Umbilical cord (tissue), 2 donors: ENCODE data around the gene BAIAP2L2. TPM values are rescaled to one million over a fixed set of nuclear protein-coding genes. Genes with fewer than 3 reads are reported as not detected.
"Not testable (repeated sequence)": the region's sequence is repeated elsewhere in the genome, so short reads cannot be mapped to it uniquely, and the experiment has no call there.

Source experiments
- DNase-seq: peaks from one replicate; pipeline ENCODE4 v3.0.0-alpha.2; 2015; ENCODE audit warnings: low spot score
- total RNA-seq: library from RNA; depleted of rRNA; stranded (reverse); fragments of >200 nt; gene quantifications from one replicate; pipeline ENCODE4 v1.2.3, GENCODE V29; 2014; ENCODE audit warnings: low replicate concordance; ENCODE audit not compliant: insufficient read depth

BAIAP2L2 gene
- total RNA-seq, 1 donor from 2014 or later, result not detected

DNA sequence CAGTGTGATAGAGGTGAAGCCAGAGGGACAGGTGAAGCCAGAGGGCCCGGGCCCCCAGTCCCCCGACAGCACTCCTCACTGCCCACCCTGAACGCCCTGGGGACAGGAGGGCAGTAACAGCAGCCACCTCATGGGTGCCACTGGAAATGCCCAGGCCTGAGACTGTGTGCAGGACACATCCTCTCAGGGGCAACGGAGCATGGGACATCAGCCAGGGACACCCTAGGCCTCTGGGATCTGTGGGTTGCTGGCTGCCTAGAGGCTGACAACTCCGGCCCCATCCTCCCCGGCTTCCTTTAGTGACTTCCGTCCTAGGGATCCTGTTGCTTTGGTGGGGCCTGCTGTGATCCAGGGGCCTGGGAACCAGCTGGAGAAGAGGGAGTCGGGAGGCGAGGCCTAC is 17.4 kb upstream of the BAIAP2L2 start:
- no peak for DNase-seq

DNA sequence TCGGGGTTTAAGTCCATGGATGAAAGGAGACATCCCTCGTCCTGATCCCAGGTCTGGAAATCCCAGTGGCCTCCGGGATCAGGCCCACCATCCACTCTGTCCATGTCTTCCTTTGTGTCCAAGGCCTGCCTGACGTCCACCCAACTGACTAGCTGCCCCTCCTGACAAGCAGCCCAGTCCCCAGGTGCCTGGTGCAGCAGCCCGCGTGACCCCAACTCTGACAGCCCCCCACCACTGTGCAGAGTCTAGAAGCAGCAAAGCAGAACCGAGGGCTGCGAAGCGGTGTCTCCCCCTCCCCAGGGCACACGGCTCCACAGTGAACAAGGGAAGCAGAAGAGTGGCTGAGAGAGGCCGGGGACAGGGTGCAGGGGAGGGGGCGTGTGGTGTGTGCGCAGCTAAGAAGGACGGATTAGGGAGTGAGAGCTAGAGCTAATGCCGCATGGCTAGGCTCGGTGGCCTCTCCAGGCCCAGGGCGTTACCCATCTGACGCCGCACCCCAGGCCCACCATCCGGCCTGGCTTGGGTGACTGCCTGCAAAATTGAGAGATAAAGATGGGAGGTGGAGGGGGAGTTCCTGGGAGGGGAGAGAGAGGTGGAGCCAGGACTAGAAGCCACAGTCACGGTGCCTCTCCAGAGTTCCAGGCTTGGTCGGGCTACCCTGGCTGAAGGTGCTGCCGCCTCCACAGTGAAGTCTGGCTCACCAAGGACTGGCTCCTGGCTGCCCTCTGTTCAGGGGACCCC is 16.6 kb upstream of the BAIAP2L2 start:
- DNase-seq, result peak; percentile 52

DNA sequence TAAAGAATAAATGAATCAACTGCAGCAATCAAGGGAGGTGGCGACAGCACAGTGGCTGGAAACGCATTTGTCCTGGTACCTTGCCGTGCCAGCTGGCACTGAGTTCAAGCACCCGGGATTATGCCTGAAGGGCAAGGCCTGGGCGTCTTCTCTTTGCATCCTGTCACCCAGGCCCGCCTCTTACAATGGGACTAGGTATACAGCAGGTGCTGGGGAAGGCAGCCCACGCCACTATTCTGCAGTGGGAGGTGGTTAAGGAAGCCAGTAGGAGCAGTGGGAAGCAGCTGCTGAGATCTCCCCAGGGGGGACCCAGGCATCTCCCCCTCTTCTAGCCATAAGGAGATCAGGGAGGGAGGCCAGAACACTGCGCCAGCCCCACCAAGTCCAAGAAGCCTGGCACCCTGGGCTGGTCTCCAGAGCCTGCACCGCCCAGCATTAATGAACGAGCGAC is 15.3 kb upstream of the BAIAP2L2 start:
- no peak for DNase-seq

DNA sequence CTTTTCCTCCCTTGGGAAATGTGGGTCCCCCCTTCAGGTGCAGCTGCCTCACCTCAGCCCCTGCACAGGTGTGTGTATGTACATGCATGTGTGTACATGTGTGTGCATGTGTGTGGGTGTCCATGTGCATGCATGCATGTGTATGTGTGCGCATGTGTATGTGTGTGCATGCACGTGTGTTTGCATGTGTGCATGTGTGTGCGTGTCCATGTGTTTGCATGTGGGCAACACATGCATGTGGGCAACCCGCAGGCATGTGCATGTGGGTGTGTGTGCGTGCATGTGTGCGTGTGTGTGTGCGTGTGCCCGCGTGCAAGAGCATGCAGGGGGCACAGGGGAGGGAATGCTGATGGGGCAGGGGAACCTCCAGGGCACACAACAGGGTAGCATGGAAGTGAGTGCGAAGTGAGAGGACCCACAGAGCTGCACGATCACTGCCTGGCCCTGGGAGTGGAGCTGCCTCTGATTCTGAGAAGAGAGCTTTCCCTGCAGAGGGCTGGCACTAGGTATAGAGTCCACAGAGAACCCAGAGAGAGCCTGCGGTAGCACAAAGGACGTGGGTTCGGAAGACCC is 14.6 kb upstream of the BAIAP2L2 start:
- no peak for DNase-seq

DNA sequence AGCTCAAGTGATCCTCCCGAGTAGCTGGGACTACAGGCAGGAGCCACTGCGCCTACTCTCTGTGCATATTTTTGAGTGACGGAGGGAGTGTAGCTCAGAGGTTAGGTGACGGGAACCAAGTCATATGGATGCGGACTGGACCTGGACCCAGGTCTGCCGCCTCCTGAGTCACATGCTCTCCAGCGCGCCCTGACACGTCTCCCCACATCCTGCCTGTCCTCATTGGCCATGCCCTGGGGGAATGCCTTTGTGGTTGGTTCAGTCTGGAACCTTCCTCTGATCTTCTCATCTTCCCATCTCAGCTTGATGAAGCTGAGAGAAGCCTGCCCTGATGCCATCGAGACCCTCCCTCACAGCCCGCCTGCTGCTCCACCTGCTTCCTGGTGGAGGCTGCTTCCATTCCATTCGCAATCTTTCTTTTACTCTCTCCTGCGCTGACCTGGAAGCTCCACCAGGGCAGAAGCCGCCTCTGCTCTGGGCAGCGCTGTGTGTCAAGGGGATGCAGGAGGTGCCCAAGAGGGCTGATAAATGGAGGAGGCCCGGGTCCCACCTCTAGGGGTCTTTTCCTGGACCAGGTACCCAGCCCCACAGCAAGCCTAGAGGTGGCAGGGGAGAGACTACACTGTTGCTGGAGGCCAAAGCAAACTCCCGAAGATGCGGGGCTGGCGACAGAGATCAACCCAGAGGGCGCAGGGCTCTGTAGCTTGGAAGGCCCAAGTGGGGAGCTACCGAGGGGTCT is 13.9 kb upstream of the BAIAP2L2 start:
- DNase-seq, result no peak

GRCh38 chr22:38122616-38123015 is 12.1 kb upstream of the BAIAP2L2 start:
- DNase-seq, result no peak

DNA sequence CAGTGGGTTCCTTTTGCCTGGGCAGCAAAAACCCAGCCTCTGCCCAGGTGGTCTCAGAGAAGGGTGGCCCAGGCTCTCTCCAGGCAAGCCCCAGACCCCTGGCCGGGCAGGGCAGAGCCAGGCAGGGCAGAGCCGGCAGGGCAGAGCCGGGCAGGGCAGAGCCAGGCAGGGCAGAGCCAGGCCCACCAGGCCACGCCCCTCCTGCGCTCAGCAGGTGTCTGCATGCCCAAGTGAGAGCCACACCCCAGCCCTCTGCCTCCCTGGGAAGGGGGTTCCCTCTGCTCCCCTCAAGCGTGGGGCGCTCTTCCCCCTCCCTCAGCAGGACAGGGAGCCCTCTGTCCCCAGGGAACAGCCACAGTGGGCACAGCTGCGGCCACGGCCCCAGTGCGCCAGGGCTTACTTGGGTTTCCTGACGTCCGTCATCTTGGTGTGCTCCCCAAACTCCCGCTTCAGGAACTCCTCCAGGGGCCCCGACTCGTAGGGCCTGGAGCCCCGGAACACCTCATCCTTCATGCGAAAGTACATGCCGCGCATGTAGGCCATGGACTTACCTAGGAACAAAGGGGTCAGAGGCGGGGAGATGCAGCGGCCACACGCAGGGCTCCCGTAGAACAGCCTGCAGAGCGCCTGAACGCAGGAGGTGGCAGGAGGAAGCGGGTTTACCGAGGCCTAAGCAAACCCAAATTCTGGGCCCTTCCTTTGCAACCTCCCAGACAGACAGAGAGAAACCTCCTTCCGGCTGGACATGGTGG is 10.1 kb upstream of the BAIAP2L2 start:
- no peak for DNase-seq

- not testable (repeated sequence) for DNase-seq
Observed at GRCh38 chr22:38118747-38119146, 8.3 kb upstream of the BAIAP2L2 start.

DNA sequence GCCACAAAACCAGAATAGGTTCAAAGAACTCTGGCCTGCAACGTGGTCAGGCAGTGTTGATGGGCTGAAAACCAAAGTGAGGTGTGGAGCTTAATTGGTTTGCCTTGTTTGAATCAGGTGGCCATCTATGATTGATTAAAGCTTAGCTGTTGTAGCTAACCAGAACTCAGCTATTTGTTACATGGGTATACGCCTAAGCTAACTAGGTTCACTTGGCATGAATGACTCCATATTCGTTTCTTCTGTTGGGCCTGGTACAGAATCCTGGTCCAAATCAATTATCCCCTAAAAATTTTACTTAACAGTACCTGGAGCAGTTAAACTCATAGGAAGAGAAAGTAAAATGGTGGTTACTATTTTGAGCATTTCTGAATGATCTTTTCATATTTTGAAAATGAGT is 7.7 kb upstream of the BAIAP2L2 start:
- no peak for DNase-seq

DNA sequence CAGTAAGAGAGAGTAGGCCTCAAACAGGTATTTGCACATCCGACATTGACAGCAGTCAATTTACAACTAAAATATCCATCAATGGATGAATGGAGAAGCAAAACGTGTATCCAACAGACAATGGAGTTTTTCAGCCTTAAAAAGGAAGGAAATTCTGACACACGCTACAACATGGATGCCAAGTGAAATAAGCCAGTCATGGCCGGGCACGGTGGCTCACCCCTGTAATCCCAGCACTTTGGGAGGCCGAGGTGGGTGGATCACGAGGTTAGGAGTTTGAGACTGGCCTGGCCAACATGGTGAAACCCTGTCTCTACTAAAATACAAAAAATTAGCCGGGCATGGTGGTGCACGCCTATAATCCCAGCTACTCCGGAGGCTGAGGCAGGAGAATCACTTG is 7.1 kb upstream of the BAIAP2L2 start:
- DNase-seq, result not testable (repeated sequence)

DNA sequence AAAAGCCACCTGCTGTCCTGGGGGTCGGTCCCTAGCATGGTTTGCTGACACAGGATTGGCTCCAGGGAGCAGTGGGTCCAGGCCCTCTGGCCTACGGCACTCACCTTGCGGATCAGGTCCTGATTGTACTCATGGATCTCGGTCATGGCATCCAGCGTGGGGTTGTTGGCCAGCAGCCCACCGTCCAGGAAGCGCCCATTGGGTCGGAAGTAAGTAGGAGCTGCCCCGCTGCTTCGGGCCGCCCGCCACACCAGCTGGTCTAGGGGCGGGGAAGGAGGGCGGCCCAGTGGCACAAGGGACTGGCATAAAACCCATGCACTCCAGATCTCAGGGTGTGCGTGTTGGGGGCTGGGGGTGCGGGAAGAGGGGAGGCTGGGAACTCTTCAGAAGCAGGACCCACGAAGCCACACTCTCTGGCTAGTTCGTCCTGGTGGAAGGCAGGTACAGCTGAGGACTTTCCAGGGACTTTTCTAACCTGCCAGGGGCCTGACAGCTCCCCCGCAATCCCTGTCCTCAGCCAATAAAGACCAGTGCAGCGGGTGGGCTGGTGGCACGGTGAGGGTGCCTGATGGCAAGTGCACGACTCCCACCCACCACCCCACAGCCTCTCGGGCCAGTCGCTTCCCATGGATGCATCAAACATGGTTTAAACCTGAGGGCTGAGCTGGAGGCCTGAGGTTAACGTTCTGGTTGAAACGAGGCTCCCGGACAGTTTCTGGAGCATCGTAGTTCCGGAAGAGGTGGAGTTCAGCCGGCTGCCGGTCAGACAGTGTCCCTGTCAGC is 5.1 kb upstream of the BAIAP2L2 start:
- DNase-seq, result no peak

GRCh38 chr22:38114484-38115398 is 4.3 kb upstream of the BAIAP2L2 start:
- DNase-seq, result peak; percentile 86

- DNase-seq, result no peak
Observed at GRCh38 chr22:38112381-38112780, 1.9 kb upstream of the BAIAP2L2 start.

- DNase-seq, result no peak
Observed at GRCh38 chr22:38111925-38112355, 1.5 kb upstream of the BAIAP2L2 start.

GRCh38 chr22:38110863-38111852 is 674 bp upstream of the BAIAP2L2 start:
- no peak for DNase-seq

DNA sequence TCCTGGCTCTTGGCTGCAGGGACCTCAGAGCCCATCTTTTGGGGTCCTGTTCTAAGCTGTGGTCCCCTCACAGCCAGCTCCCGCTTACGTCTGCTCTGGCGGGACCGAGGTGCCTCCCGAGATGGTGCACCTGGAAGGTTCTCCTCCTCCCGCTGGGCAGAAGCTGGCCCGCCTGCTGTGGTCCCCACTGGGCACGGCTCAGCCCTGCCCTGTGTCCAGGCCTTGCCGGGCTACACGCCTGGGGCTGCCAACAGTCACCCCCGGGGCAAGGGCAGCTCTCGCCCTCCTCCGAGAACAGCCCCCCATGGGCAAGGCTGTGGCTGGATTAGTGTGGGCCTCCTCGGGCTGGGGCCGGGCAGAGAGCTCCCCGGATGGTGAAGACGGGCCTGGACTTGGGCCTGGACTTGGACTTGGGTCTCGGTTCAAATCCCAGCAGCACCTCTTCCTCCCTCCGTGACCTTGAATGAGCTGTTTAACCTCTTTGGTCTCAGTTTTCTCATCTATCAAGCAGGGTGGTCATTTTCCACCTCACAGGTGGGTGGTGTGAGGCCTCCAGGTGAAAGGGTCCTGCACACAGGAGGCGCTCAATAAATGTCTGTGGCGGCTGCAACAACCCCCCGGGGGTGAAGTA is 998 bp downstream of the BAIAP2L2 start:
- DNase-seq, result no peak

GRCh38 chr22:38108561-38109319 is 1.7 kb downstream of the BAIAP2L2 start:
- DNase-seq, result no peak
